HG03342 (cell line): Measurements from ENCODE around the gene HPGDS.
A peak's percentile ranks its signal among the peaks of the same experiment; 100 is the strongest.
"Not testable (repeated sequence)": the region's sequence is repeated elsewhere in the genome, so short reads cannot be mapped to it uniquely, and the experiment has no call there.

Source experiments
- ATAC-seq: cut with Tn5 transposase; IDR thresholded peaks from one replicate; pipeline ENCODE4 v1.9.1; 2021; ENCODE audit warnings: mild to moderate bottlenecking, moderate library complexity; ENCODE audit not compliant: unreplicated experiment

HPGDS gene

GRCh38 chr4:94342694-94343093, at the start of gene HPGDS:
TSS of gene HPGDS (minus strand) at chr4:94342836. CDS start at chr4:94334629, 8,207 bp downstream.
- ATAC-seq: no peak

- peak; percentile 62 for ATAC-seq
Observed at GRCh38 chr4:94390804-94391410, 48.3 kb upstream of the HPGDS start.

- no peak for ATAC-seq
Observed at GRCh38 chr4:94389595-94390267, 47.1 kb upstream of the HPGDS start.

GRCh38 chr4:94387965-94388364, 45.3 kb upstream of the HPGDS start:
- ATAC-seq: not testable (repeated sequence)

- ATAC-seq: not testable (repeated sequence)
Observed at GRCh38 chr4:94385452-94385851, 42.8 kb upstream of the HPGDS start.

GRCh38 chr4:94382891-94383290, 40.3 kb upstream of the HPGDS start:
- ATAC-seq: not testable (repeated sequence)

GRCh38 chr4:94378047-94378446, 35.4 kb upstream of the HPGDS start:
- ATAC-seq: no peak

GRCh38 chr4:94377294-94377693, 34.7 kb upstream of the HPGDS start:
- no peak for ATAC-seq

- ATAC-seq: no peak
Observed at GRCh38 chr4:94375364-94375763, 32.7 kb upstream of the HPGDS start.

GRCh38 chr4:94373752-94374151, 31.1 kb upstream of the HPGDS start:
- ATAC-seq: no peak

- no peak for ATAC-seq
Observed at GRCh38 chr4:94372991-94373390, 30.4 kb upstream of the HPGDS start.

GRCh38 chr4:94372228-94372978, 29.8 kb upstream of the HPGDS start:
- ATAC-seq: no peak

- ATAC-seq: no peak
Observed at GRCh38 chr4:94371290-94371689, 28.7 kb upstream of the HPGDS start.

GRCh38 chr4:94370533-94371254, 28.1 kb upstream of the HPGDS start:
- no peak for ATAC-seq

- ATAC-seq: no peak
Observed at GRCh38 chr4:94369046-94369445, 26.4 kb upstream of the HPGDS start.

GRCh38 chr4:94368459-94368858, 25.8 kb upstream of the HPGDS start:
- no peak for ATAC-seq

- ATAC-seq: no peak
Observed at GRCh38 chr4:94365304-94365703, 22.7 kb upstream of the HPGDS start.

- no peak for ATAC-seq
Observed at GRCh38 chr4:94364527-94364926, 21.9 kb upstream of the HPGDS start.

- ATAC-seq: no peak
Observed at GRCh38 chr4:94363136-94363655, 20.6 kb upstream of the HPGDS start.

GRCh38 chr4:94359838-94360237, 17.2 kb upstream of the HPGDS start:
- ATAC-seq: no peak

- ATAC-seq: no peak
Observed at GRCh38 chr4:94359221-94359620, 16.6 kb upstream of the HPGDS start.
